Fibroblast of the conjunctiva (primary cell): ENCODE data around the gene RCN1.
A peak's percentile ranks its signal among the peaks of the same experiment; 100 is the strongest.
"Not testable (repeated sequence)": the region's sequence is repeated elsewhere in the genome, so short reads cannot be mapped to it uniquely, and the experiment has no call there.

Source experiments
- DNase-seq: peaks from one replicate; pipeline ENCODE4 v3.0.0-alpha.2; 2010; ENCODE audit warnings: low read depth

The RCN1 gene

DNA sequence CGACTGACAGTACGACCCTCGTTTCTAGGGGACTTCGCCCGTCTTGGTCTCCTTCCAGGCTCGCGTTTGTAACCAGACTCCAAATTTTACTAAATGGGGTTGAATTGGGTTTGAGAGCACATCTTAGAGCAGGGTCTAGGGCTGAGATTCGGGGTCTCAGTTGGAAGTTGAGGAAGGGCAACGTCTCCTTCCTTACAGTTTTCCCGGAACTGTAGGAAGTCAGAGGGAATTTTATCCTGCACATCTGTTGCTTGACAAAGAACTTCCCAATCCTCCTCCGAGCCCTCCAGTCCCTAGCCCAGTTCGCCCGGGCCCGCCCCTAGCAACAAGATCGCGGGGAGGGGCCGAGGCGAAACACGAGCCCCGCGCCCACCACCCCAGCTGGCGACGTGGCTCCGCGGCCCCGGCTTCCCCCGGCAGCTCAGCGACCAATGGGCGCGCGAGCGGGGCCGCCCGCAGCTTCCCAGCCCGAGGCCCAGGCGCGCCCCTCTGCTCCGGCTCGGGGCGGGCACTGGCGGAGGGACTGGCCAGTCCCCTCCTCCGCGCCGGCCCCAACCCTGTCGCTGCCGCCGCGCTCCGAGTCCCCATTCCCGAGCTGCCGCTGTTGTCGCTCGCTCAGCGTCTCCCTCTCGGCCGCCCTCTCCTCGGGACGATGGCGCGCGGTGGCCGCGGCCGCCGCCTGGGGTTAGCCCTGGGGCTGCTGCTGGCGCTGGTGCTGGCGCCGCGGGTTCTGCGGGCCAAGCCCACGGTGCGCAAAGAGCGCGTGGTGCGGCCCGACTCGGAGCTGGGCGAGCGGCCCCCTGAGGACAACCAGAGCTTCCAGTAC lies at the start of gene RCN1:
Gene RCN1, plus strand, starts transcription at position 530 of the 826 bp plus-strand sequence. Its CDS starts 123 bp downstream, at position 653.
- peak; percentile 74 for DNase-seq

- no peak for DNase-seq
Observed at GRCh38 chr11:32043737-32044136, 47.1 kb upstream of the RCN1 start.

DNA sequence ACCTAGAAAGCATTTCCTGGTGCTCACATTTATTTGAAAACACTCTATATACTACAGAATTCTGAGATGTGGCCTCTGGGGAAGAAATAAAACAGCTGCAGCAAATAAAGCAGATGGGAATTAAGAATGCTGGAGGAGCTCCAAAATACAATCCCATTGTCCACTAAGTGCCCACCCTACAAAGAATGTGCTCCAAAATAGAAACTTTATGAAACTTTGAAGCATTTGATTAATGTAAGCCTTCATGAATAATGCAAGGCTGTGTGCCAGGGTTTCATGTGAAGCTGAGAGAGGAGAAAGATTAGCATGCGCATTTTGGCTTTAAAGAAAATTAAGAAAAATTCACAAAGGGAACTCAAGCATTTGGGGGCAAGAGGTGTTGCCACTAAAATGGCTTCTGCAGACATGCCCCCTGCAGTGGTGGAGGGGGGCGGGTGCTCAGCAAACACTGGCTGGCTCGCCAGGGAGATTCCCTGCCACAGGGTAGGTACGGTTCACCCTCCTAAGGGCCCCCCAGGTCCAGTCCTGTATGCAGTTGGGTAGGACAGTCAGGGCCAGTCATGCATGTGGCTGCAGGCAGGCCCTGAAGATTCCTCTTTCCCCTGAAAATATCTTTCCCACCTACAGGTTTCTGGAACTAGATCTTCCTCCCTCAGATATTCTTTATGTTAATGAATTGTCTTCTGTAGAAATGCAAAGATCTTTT lies 46.6 kb upstream of the RCN1 start:
- no peak for DNase-seq

- no peak for DNase-seq
Observed at GRCh38 chr11:32045456-32045855, 45.4 kb upstream of the RCN1 start.

GRCh38 chr11:32050264-32050663 lies 40.6 kb upstream of the RCN1 start:
- no peak for DNase-seq

- DNase-seq: peak; percentile 20
Observed at GRCh38 chr11:32052215-32052614, 38.7 kb upstream of the RCN1 start.

GRCh38 chr11:32053151-32053888 lies 37.6 kb upstream of the RCN1 start:
- DNase-seq: no peak

DNA sequence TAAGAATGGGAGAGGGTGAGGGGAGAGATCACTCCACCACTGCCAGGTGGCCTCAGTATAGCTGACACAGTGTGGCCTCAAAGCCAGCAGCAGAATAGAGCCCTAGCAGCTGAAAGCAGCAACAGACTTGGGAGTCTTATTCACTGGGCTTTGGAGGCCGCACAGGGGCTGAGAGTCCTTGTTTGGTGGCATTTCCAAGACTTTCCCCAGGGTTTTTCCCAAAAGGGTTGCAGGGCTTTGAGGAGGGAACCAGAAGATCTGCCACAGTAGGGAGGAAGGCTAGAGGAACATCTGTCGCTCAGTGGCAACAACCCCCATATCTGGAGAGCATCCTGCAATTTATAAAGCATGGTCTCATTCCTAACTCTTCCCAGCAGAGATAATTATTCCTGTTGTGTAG lies 35.0 kb upstream of the RCN1 start:
- DNase-seq: no peak

GRCh38 chr11:32056438-32056837 lies 34.4 kb upstream of the RCN1 start:
- DNase-seq: no peak

- no peak for DNase-seq
Observed at GRCh38 chr11:32059686-32060462, 31.0 kb upstream of the RCN1 start.

DNA sequence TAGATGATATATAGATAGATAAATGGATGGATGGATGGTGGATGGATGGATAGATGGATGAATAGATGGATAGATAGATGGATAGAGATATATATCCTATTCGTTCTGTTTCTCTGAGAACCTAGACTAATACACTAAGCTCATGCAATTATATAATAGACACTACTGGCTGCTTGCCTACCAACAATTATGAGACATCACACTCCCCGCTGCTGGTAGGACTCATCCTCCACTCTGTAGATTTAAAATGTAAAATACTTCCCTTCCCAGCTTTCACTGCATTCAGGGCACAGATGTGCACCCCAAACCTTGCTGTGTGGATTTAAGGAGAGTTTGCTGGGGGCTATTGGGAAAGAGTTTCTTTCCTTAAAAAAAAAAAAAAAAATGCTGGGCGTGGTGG lies 28.3 kb upstream of the RCN1 start:
- no peak for DNase-seq

GRCh38 chr11:32063031-32063430 lies 27.8 kb upstream of the RCN1 start:
- DNase-seq: not testable (repeated sequence)

- DNase-seq: no peak
Observed at GRCh38 chr11:32065865-32066629, 24.8 kb upstream of the RCN1 start.

DNA sequence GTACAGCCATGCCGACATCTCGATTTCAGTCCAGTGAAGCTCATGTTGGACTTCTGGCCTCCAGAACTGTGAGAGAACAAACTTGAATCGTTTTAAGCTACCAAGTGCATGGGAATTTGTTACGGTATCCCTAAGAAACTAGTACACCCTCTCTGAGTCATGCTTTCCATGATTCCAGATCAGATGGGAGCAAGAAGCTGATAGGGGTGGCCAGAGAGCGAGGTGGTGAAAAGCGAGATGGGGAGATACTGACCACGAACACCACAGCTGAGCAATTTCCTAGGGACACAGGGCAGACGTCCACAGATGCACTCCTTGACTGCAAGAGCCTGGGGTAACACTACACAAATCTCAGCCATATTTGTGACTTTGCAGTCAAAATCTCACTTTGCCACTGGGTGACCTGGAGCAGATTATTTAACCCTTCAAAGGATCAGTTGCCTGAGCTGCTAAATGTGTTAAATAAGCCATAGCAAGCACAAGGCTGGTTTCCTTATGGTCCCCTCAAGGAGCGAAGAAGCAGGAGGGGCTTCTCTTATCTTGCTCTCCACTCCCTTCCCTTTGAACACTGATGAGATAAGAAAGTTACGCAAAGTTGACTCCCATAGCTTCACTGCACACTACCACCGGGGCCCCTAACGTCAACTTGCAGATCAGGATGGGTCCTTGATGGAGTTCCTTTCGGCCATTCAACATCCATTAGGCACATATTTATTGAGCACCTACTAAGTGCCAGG lies 22.6 kb upstream of the RCN1 start:
- DNase-seq: no peak

DNA sequence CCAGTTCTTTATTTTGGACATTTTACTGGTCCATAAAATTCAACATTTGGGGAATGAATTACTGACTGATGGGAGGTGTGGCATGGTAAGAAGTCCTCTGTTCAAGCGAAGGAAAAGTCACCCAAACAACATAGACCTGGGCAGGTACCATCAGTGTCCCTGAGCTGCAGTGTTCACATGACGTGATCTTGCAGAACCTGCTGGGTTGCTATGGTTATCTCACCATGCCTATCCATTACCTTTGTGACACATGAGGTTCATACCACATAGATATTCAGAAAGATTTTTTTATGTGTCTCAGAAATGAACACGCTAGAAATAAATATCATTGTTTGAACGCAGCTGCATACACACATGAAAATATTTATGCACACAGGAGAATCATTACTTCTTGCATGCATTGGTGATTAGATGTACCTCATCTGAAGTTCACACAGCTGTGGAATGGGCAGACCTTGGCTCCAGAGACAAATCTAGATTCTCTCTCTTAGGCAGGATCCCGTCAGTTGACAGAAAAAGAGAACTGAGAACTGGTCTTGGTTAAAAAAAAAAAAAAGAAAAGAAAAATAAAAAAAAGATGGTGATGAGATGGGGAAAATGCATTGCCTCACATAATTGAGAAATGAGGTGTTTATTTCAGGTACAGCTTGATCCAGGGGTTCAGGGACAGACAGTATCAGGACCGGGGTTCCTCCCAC lies 21.4 kb upstream of the RCN1 start:
- DNase-seq: no peak

DNA sequence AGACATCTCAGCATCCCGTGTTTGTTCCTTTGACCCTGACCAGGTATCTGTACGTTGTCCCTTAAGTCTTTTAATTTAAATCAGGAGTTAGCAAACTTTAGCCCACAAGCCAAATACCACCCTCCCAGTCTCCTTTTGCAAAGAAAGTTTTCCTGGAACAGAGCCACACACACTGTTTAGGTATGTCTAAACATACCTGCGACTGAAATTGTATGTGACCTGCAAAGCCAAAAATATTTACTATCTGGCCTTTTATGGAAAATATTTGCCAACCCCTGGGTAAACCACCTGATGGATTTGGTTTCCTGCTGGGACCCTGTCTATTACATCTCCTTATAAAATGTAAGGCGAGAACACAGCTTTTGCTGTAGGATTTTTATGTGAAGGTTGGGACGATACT lies 20.2 kb upstream of the RCN1 start:
- DNase-seq: no peak

GRCh38 chr11:32071811-32072210 lies 19.1 kb upstream of the RCN1 start:
- DNase-seq: no peak

DNA sequence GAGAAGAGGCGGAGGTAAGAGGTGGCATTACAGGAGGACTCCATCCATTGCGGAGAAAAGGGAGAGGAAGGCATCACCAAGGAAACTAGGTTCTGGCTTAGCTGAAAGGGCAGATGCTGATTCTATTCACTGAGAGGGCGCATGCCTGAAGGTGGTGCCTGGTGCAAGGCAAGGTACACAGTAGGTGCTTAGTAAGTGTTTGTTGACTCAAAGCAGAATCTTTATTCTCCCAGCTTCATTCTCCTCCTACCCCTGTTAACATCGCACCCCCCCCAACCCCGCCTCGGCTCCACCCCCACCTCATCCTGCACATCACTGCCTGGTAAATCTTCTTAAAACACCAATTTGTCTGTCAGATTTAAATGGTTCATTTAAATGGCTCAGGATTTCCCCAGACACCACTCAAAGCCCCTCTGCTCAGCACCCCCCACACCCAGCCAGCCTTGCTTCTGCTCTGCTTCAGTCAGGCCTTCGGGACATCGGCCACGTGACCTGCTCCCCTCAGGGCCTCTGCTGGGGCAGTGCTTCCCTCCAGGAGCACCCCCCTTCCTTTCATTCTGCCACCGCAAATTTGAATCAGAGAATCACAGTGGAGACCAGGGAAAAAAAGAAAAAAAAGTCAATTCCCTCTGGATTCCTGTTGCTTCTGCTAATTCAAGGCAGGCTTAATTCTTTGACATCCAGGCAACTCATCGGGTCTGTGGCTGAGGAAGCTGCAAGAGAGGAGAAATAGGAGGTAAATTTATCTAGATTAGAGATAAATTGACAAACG lies 17.8 kb upstream of the RCN1 start:
- no peak for DNase-seq

GRCh38 chr11:32073644-32074026 lies 17.2 kb upstream of the RCN1 start:
- DNase-seq: no peak
